Left ventricle myocardium inferior (tissue), 1 donor: ENCODE measurements around the gene ELP4. TPM values are rescaled to one million over a fixed set of nuclear protein-coding genes. Genes with fewer than 3 reads are reported as not detected.

Source experiments
- DNase-seq: peaks from one replicate; pipeline ENCODE4 v3.0.0-alpha.2; 2020
- H3K27ac ChIP-seq: fragments of 200-600 bp; replicated peaks from 2 replicates; pipeline ENCODE4 v1.8.0; 2021
- H3K27me3 ChIP-seq: fragments of 200-600 bp; 2 replicates; pipeline ENCODE4 v1.8.0; 2021; ENCODE audit warnings: low read depth
- H3K36me3 ChIP-seq: fragments of 200-600 bp; 2 replicates; pipeline ENCODE4 v1.8.0; 2021
- H3K4me1 ChIP-seq: fragments of 200-600 bp; 2 replicates; pipeline ENCODE4 v1.8.0; 2021
- H3K4me3 ChIP-seq: fragments of 200-600 bp; 2 replicates; pipeline ENCODE4 v1.8.0; 2021; ENCODE audit warnings: mild to moderate bottlenecking, moderate library complexity
- H3K9me3 ChIP-seq: fragments of 200-600 bp; replicated peaks from 2 replicates; pipeline ENCODE4 v1.8.0; 2021
- CTCF ChIP-seq: fragments of 200-600 bp; IDR thresholded peaks from 2 replicates; pipeline ENCODE4 v1.8.0; 2021; ENCODE audit warnings: antibody characterized with exemption, mild to moderate bottlenecking, borderline replicate concordance
- intact Hi-C: fragments of 100-400 bp; cut with micrococcal nuclease; formaldehyde crosslinking; loops from one replicate; pipeline ENCODE4 v1.11.0; 2022
- total RNA-seq: library from RNA; stranded (reverse); fragmentation: NEBNext Ultra II Directional; extraction: Animal tissue kit (Norgen Biotek cat#: 25700); gene quantifications from one replicate; pipeline ENCODE4 v1.2.1, GENCODE V29; 2021
- donor health status: DM: no; HTN: yes; CAD: no; lungs with severe emphysema.

The ELP4 gene
- total RNA-seq, 1 donor from 2014 or later: 13.6 TPM

- no peaks in the 10 kb centered on the region for H3K36me3 ChIP-seq
- H3K27ac ChIP-seq: no peak overlapping the region
- no peaks in the 10 kb centered on the region for H3K9me3 ChIP-seq
- H3K4me3 ChIP-seq: no peak overlapping the region
- intact Hi-C loops: no loop called here
- no peak for TF ChIP-seq CTCF
- DNase-seq: no peak
- no peaks in the 10 kb centered on the region for H3K27me3 ChIP-seq
- peaks cover 12% of the 10 kb centered on the region for H3K4me1 ChIP-seq
Measured at GRCh38 chr11:31783252-31783651, 273.7 kb downstream of the ELP4 start.

GRCh38 chr11:31784611-31785010 lies 275.0 kb downstream of the ELP4 start:
- Histone ChIP-seq H3K36me3 (no peaks in the 10 kb centered on the region), H3K9me3 (no peaks in the 10 kb centered on the region), H3K27me3 (no peaks in the 10 kb centered on the region), H3K4me3 (no peak overlapping the region), H3K4me1 (peaks cover 6% of the 10 kb centered on the region), H3K27ac (no peak overlapping the region)
- TF ChIP-seq CTCF: no peak
- DNase-seq: no peak
- intact Hi-C loops: no loop called here

GRCh38 chr11:31786996-31787685 lies 277.6 kb downstream of the ELP4 start:
- intact Hi-C loops: no loop called here
- H3K27me3 ChIP-seq: peaks cover 16% of the 10 kb centered on the region
- no peak overlapping the region for H3K4me3 ChIP-seq
- no peak for DNase-seq
- H3K4me1 ChIP-seq: no peaks in the 10 kb centered on the region
- no peak for TF ChIP-seq CTCF
- no peak overlapping the region for H3K27ac ChIP-seq
- H3K9me3 ChIP-seq: no peaks in the 10 kb centered on the region
- H3K36me3 ChIP-seq: no peaks in the 10 kb centered on the region

- Histone ChIP-seq H3K4me1 (no peaks in the 10 kb centered on the region), H3K27ac (no peak overlapping the region), H3K4me3 (no peak overlapping the region), H3K27me3 (peaks cover 18% of the 10 kb centered on the region), H3K36me3 (no peaks in the 10 kb centered on the region), H3K9me3 (no peaks in the 10 kb centered on the region)
- DNase-seq: no peak
- intact Hi-C loops: no loop called here
- no peak for TF ChIP-seq CTCF
Measured at GRCh38 chr11:31788085-31788484, 278.5 kb downstream of the ELP4 start.

- H3K4me3 ChIP-seq: no peak overlapping the region
- no peak for TF ChIP-seq CTCF
- H3K4me1 ChIP-seq: no peaks in the 10 kb centered on the region
- no peaks in the 10 kb centered on the region for H3K36me3 ChIP-seq
- H3K27ac ChIP-seq: no peak overlapping the region
- no peak for DNase-seq
- intact Hi-C loops: no loop called here
- H3K9me3 ChIP-seq: no peaks in the 10 kb centered on the region
- peaks cover 40% of the 10 kb centered on the region for H3K27me3 ChIP-seq
Measured at GRCh38 chr11:31790649-31791048, 281.1 kb downstream of the ELP4 start.

- no peak for TF ChIP-seq CTCF
- intact Hi-C loops: no loop called here
- no peak overlapping the region for H3K4me3 ChIP-seq
Measured at GRCh38 chr11:31792036-31792435, 282.5 kb downstream of the ELP4 start.

More at GRCh38 chr11:31792036-31792435, 282.5 kb downstream of the ELP4 start:
- Histone ChIP-seq H3K27ac (no peak overlapping the region), H3K36me3 (no peaks in the 10 kb centered on the region), H3K27me3 (peaks cover 54% of the 10 kb centered on the region), H3K4me1 (no peaks in the 10 kb centered on the region), H3K9me3 (no peaks in the 10 kb centered on the region)
- no peak for DNase-seq
